ENCODE measurements around the gene SH3D21.

- no peak for TF ChIP-seq EZH2 (IDR thresholded peaks at IDR 0.05; ENCODE audit: borderline replicate concordance, low read length)
- TF ChIP-seq, protein P1, sequence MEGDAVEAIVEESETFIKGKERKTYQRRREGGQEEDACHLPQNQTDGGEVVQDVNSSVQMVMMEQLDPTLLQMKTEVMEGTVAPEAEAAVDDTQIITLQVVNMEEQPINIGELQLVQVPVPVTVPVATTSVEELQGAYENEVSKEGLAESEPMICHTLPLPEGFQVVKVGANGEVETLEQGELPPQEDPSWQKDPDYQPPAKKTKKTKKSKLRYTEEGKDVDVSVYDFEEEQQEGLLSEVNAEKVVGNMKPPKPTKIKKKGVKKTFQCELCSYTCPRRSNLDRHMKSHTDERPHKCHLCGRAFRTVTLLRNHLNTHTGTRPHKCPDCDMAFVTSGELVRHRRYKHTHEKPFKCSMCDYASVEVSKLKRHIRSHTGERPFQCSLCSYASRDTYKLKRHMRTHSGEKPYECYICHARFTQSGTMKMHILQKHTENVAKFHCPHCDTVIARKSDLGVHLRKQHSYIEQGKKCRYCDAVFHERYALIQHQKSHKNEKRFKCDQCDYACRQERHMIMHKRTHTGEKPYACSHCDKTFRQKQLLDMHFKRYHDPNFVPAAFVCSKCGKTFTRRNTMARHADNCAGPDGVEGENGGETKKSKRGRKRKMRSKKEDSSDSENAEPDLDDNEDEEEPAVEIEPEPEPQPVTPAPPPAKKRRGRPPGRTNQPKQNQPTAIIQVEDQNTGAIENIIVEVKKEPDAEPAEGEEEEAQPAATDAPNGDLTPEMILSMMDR (conservative IDR thresholded peaks at IDR 0.05 in 1 of 2, IDR thresholded peaks at IDR 0.05 in 1 of 2; ENCODE audit: extremely low read depth in 1 of 2, insufficient read depth in 1 of 2, low read depth in 1 of 2, low read length in 2 of 2), result no peak
Measured at GRCh38 chr1:36276688-36277087, 29.5 kb upstream of the SH3D21 start.
